ENCODE measurements around the gene LRIG1. TPM values are rescaled to one million over a fixed set of nuclear protein-coding genes. Genes with fewer than 3 reads are reported as not detected.

The LRIG1 gene
- total RNA-seq, 4 donors from 2014 or later: 48.6 to 58.6 (median 52.5) TPM

DNA sequence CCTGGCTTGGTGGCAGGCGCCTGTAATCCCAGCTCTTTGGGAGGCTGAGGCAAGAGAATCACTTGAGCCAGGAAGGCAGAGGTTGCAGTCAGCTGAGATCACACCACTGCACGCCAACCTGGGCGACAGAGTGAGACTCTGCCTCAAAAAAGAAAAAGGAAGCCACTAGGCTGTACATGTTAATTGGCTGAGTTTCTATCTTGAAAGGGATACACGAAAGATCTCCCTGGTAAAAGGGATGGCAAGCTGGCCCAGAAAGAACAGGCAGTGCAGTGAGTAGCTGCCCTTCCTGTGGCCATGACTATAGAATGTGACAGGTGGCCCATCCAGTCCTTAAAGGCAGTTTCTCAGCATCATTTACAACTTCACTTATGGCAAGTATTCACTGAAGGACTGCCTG lies 12.3 kb downstream of the LRIG1 start:
- Histone ChIP-seq H3K27me3 (no peaks in the 10 kb centered on the region), H3K27ac (peak overlapping the region in 3 of 4 donors; percentile 2 to 86 (median 77)), H3K36me3 (no peaks in the 10 kb centered on the region), H3K4me1 (peaks cover 0 to 82% (median 55%) of the 10 kb centered on the region in 4 donors), H3K4me3 (no peak overlapping the region), H3K9me3 (no peaks in the 10 kb centered on the region)
- no peak for DNase-seq (ENCODE audit: low spot score in 2 of 2)
- no peak for TF ChIP-seq POLR2A (IDR thresholded peaks at IDR 0.05)
- no peak for TF ChIP-seq EP300 (IDR thresholded peaks at IDR 0.05)
- TF ChIP-seq, protein P1, sequence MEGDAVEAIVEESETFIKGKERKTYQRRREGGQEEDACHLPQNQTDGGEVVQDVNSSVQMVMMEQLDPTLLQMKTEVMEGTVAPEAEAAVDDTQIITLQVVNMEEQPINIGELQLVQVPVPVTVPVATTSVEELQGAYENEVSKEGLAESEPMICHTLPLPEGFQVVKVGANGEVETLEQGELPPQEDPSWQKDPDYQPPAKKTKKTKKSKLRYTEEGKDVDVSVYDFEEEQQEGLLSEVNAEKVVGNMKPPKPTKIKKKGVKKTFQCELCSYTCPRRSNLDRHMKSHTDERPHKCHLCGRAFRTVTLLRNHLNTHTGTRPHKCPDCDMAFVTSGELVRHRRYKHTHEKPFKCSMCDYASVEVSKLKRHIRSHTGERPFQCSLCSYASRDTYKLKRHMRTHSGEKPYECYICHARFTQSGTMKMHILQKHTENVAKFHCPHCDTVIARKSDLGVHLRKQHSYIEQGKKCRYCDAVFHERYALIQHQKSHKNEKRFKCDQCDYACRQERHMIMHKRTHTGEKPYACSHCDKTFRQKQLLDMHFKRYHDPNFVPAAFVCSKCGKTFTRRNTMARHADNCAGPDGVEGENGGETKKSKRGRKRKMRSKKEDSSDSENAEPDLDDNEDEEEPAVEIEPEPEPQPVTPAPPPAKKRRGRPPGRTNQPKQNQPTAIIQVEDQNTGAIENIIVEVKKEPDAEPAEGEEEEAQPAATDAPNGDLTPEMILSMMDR (IDR thresholded peaks at IDR 0.05): no peak
- WGBS, 2 donors: 93 to 95% methylated on average over 4 of the region's 4 CpGs

DNA sequence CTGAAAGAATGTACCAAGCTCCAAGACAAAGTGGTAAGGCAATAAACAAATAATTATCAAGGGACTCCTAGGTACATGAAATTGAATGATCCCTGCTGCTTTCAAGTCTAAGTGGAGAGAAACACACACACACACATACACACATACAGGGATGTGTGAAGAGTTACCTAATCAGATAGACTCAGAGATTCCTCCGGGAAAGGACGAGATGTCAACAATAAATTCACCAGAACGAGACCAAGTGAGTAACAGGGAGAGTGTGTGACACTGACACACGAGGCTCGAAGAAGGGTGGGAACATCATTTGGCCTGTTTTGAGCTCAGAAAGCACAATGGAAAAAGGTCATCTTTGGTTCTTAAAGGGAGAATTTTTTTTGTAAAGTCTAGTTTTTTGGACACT lies 13.4 kb downstream of the LRIG1 start:
- no peaks in the 10 kb centered on the region for H3K27me3 ChIP-seq
- no peaks in the 10 kb centered on the region for H3K36me3 ChIP-seq
- peak overlapping the region in 3 of 4 donors; percentile 52 to 86 (median 77) for H3K27ac ChIP-seq
- peak in 1 of 2 donors; percentile 75 for TF ChIP-seq EP300 (IDR thresholded peaks at IDR 0.05)
- TF ChIP-seq, protein P1 (IDR thresholded peaks at IDR 0.05): no peak
- H3K9me3 ChIP-seq: no peaks in the 10 kb centered on the region
- DNase-seq (ENCODE audit: low spot score in 2 of 2): peak in 1 of 2 donors; percentile 36
- no peak overlapping the region for H3K4me3 ChIP-seq
- peaks cover 0 to 82% (median 55%) of the 10 kb centered on the region in 4 donors for H3K4me1 ChIP-seq
- 42 to 46% methylated on average over 5 of the region's 5 CpGs for WGBS, 2 donors

DNA sequence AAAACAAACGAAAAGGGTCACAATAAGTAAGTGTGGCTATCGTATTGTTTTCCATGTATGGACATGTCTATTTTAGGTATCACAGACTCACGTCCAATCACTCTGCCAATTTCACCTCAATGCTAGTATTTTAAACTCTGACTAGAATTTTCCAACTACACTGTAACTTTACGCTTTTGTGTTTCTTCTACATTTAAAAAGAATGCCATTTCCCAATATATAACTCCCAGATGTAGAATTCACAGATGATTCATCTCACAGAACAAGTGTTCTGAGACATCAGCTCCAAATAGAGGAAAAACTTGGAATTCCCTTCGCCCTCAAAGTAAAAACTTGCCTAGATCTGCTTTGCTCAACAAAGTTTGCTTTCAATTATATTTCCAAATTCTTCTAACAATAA lies 14.2 kb downstream of the LRIG1 start:
- H3K4me3 ChIP-seq: no peak overlapping the region

DNA sequence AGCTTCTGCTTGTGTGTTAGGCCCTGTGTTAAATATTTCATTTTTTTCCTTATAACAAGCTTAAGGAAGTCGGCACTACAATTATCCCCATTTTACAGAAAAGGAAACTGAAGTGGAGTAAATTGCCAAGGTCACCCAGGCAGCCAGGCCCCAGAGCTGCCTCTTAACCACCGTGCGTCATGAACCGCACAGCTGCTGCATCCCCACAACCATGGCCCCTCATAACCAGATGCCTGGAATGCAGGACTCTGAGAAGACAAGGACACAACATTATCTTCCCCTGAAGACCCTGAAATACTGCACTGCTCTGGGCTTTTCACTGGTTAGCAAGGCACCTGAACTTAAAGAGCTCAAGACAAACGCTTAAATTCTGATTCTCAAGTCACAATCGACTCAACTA lies 14.6 kb downstream of the LRIG1 start:
- WGBS, 2 donors: 60 to 75% methylated on average over 6 of the region's 6 CpGs
- no peak overlapping the region for H3K4me3 ChIP-seq
- peak overlapping the region; percentile 12 to 86 (median 66) for H3K27ac ChIP-seq
- H3K9me3 ChIP-seq: no peaks in the 10 kb centered on the region
- H3K36me3 ChIP-seq: no peaks in the 10 kb centered on the region
- peaks cover 0 to 82% (median 58%) of the 10 kb centered on the region in 4 donors for H3K4me1 ChIP-seq
- TF ChIP-seq EP300 (IDR thresholded peaks at IDR 0.05): no peak
- no peak for TF ChIP-seq POLR2A (IDR thresholded peaks at IDR 0.05)
- TF ChIP-seq, protein P1 (IDR thresholded peaks at IDR 0.05): no peak
- no peaks in the 10 kb centered on the region for H3K27me3 ChIP-seq
- no peak for DNase-seq (ENCODE audit: low spot score in 2 of 2)

More for the DNA sequence above, 14.2 kb downstream of the LRIG1 start:
- 24 to 28% methylated on average over 5 of the region's 5 CpGs for WGBS, 2 donors
- no peaks in the 10 kb centered on the region for H3K27me3 ChIP-seq
- peaks cover 0 to 82% (median 56%) of the 10 kb centered on the region in 4 donors for H3K4me1 ChIP-seq
- H3K9me3 ChIP-seq: no peaks in the 10 kb centered on the region
- peak overlapping the region; percentile 12 to 86 (median 66) for H3K27ac ChIP-seq
- peak in 1 of 2 donors; percentile 10 for TF ChIP-seq EP300 (IDR thresholded peaks at IDR 0.05)
- TF ChIP-seq POLR2A (IDR thresholded peaks at IDR 0.05): no peak
- no peak for DNase-seq (ENCODE audit: low spot score in 2 of 2)
- H3K36me3 ChIP-seq: no peaks in the 10 kb centered on the region

DNA sequence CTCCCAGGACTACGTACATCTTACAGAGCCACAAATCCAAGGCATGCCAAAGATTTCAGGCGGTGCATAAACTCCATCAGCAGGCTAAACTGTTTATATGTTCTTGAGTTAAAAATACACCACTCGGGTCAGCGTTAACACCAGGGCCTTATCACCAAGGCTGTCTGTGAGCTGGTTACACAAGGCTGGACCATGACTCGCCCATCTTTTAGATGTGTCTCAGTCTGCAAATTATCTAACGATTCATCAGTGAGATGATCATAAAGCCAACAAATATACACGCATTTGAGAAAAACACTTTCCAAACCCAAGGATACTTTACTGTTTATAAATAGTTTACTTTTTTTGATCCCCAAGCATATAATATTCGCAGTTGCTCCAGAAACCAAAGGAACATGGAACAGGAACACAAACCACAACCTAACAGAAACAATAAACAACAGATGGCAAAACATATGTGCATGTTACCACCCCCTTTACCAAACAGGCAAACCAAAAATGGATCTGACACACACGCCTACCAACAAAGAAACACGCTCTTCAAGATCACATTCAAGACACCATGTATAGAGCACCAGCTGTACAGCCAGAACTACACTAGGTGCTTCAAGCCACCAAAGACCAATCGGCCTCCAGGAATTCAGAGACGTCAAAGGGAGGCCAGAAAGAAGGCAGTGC lies 15.4 kb downstream of the LRIG1 start:
- 72 to 77% methylated on average over 12 of the region's 12 CpGs for WGBS, 2 donors
- H3K27me3 ChIP-seq: no peaks in the 10 kb centered on the region
- H3K27ac ChIP-seq: peak overlapping the region in 3 of 4 donors; percentile 12 to 86 (median 77)
- DNase-seq (ENCODE audit: low spot score in 2 of 2): no peak
- TF ChIP-seq POLR2A (IDR thresholded peaks at IDR 0.05) (no peak), EP300 (IDR thresholded peaks at IDR 0.05) (no peak)
- TF ChIP-seq, protein P1 (IDR thresholded peaks at IDR 0.05): no peak
- no peaks in the 10 kb centered on the region for H3K9me3 ChIP-seq
- H3K36me3 ChIP-seq: no peaks in the 10 kb centered on the region
- H3K4me3 ChIP-seq: no peak overlapping the region
- peaks cover 0 to 82% (median 58%) of the 10 kb centered on the region in 4 donors for H3K4me1 ChIP-seq

Measured in tibial nerve (tissue), 4 donors.